Measurements from ENCODE around the gene GRID2IP. TPM values are rescaled to one million over a fixed set of nuclear protein-coding genes. Genes with fewer than 3 reads are reported as not detected.

GRID2IP gene
- total and polyA plus RNA-seq, 2 of the 8 experiments (the other 6 are each of a cell fraction or from before 2014, with no cell fraction given) = 0.80 to 1.3 TPM

GRCh38 chr7:6578114-6579084 is 27.1 kb upstream of the GRID2IP start (continued):
- TF ChIP-seq GTF2F1 (IDR thresholded peaks at IDR 0.05; ENCODE audit: borderline replicate concordance, low read depth, low read length) (no peak), BRCA1 (IDR thresholded peaks at IDR 0.05; ENCODE audit: low read depth, low read length) (no peak), EP300 (IDR thresholded peaks at IDR 0.05; ENCODE audit: borderline replicate concordance in 1 of 2, low read depth in 2 of 2, low read length in 2 of 2) (no peak), CTBP2 (IDR thresholded peaks at IDR 0.05; ENCODE audit: borderline replicate concordance, insufficient read depth, insufficient read length, low read length) (no peak)
